WI38 (cell line): ENCODE data around the gene SERPINB4.

Experiments
- H3K4me3 ChIP-seq: 2 replicates; pipeline ENCODE4 v1.5.1; 2011; ENCODE audit warnings: low read depth, mild to moderate bottlenecking, control low read depth, low read length
- TF ChIP-seq, protein P1 (sequence below): IDR thresholded peaks from 2 replicates; pipeline ENCODE4 v1.5.1; 2012; ENCODE audit warnings: low read depth, mild to moderate bottlenecking, control low read depth, low read length

Gene SERPINB4

DNA sequence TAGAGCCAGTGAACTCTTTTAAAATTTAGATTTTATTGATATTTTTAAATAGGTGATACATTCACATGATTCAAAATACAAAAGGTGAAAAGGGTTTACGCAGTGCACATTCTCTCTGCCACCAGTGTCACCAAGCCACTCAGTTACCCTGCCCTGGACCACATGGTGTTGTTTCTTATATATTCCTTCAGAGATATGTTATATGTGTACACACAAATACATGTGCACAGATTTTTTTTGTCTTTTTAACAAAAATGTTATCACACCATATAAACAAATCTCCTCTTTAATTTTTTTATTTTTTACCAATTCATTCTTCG is 26.2 kb downstream of the SERPINB4 start:
- H3K4me3 ChIP-seq, result no peak overlapping the region
- TF ChIP-seq, protein P1, sequence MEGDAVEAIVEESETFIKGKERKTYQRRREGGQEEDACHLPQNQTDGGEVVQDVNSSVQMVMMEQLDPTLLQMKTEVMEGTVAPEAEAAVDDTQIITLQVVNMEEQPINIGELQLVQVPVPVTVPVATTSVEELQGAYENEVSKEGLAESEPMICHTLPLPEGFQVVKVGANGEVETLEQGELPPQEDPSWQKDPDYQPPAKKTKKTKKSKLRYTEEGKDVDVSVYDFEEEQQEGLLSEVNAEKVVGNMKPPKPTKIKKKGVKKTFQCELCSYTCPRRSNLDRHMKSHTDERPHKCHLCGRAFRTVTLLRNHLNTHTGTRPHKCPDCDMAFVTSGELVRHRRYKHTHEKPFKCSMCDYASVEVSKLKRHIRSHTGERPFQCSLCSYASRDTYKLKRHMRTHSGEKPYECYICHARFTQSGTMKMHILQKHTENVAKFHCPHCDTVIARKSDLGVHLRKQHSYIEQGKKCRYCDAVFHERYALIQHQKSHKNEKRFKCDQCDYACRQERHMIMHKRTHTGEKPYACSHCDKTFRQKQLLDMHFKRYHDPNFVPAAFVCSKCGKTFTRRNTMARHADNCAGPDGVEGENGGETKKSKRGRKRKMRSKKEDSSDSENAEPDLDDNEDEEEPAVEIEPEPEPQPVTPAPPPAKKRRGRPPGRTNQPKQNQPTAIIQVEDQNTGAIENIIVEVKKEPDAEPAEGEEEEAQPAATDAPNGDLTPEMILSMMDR, result no peak

DNA sequence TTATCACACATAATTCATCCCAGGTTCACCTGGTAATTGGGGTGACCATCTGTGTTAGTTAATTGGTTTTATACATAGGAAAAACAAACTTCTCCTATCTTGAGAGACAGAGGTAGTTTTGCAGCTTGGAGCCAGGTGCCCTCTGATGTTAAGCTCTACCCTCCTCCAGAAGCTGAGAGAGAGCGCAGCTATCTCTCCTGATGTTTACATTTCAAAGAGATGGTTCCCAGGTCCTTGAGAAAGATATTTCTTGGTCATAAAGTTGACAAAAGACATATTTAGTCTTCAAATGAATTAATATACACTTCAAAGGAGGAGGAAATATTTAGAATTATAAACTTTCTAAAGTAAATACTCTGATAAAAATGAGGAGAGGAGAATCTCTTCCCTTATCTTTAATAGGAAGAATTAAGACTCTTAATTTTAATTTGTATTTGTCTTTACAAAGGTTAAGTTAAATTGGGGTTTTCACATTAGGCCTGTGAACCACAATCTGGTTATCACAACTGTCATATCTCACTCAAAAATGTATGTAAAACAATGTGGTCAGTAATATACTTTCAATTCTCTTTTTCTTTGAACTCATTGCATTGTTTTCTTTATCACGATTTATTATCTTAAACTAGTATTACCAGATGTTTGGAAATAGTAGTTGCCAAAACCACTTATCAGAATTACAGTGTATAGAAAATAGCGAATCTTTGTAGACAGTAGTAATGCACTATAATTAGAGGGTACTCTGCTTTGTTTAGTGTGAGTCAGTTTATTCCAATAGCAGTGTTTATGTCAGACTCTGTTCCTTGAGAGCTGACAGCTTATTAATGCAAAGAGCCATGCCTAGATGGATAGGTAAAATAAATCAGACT is 26.8 kb downstream of the SERPINB4 start:
- TF ChIP-seq, protein P1, result no peak
- H3K4me3 ChIP-seq, result no peak overlapping the region

DNA sequence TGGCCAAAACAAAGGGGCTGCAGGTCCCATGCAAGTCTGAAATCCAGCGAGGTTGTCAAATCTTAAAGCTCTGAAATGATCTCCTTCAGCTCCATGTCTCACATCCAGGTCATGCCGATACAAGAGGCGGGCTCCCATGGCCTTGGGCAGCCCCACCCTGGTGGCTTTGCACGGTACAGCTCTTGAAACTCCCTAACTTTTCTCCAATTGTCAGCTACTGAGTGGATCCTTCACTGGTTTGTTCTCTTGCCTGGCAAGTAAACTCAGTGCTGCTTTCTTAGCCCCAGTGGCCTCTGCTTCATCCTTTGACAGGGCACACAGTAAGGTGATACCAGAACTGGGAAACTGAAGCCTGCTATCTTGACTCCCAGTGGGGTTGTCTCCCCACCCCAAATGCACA is 30.6 kb downstream of the SERPINB4 start:
- TF ChIP-seq, protein P1, result no peak
- H3K4me3 ChIP-seq, result no peak overlapping the region

GRCh38 chr18:63606526-63606925 is 37.5 kb downstream of the SERPINB4 start:
- TF ChIP-seq, protein P1, result no peak
- no peak overlapping the region for H3K4me3 ChIP-seq

- H3K4me3 ChIP-seq, result no peak overlapping the region
- TF ChIP-seq, protein P1, result no peak
Observed at GRCh38 chr18:63604791-63605567, 39.1 kb downstream of the SERPINB4 start.

GRCh38 chr18:63603772-63604171 is 40.3 kb downstream of the SERPINB4 start:
- TF ChIP-seq, protein P1, result no peak
- no peak overlapping the region for H3K4me3 ChIP-seq

- TF ChIP-seq, protein P1, result no peak
Observed at GRCh38 chr18:63603355-63603754, 40.7 kb downstream of the SERPINB4 start.

More at GRCh38 chr18:63603355-63603754, 40.7 kb downstream of the SERPINB4 start:
- H3K4me3 ChIP-seq, result no peak overlapping the region
